H1 (cell line): ENCODE measurements around the gene IFIT2. TPM values are rescaled to one million over a fixed set of nuclear protein-coding genes. Genes with fewer than 3 reads are reported as not detected.

Experiments used
- CTCF ChIA-PET: fragments of 300-600 bp; sonication (Branson Sonifier 250); formaldehyde crosslinking; loops from one replicate; lab custom pipeline; 2021; ENCODE audit not compliant: partially characterized antibody; lab: Charles Lee
- POLR2A ChIA-PET: fragments of 300-600 bp; sonication (Branson Sonifier 250); formaldehyde crosslinking; loops from one replicate; lab custom pipeline; 2021; ENCODE audit warnings: inconsistent platforms; ENCODE audit not compliant: partially characterized antibody; lab: Charles Lee
- DNase-seq, 2 experiments: peaks; one replicate each; pipeline versions ENCODE4 v3.0.0 to v3.0.0-alpha.2; 2010 to 2022; ENCODE audit warnings: low spot score in 2 of 2, low read depth in 1 of 2, mixed read lengths in 1 of 2
- FAIRE-seq: peaks from 2 replicates; lab custom pipeline; 2011; peaks lifted over from hg19 to GRCh38; lab: Jason Lieb, UNC
- H2AFZ ChIP-seq: 2 replicates; pipeline ENCODE4 v1.8.1; 2012; ENCODE audit warnings: low read length, inconsistent platforms
- H2AK5ac ChIP-seq: 2 replicates; pipeline ENCODE4 v1.6.1; 2013; ENCODE audit warnings: low read depth, low read length
- H2BK120ac ChIP-seq: replicated peaks from 2 replicates; pipeline ENCODE3; 2013; ENCODE audit warnings: low read depth, low read length, inconsistent platforms
- H2BK12ac ChIP-seq: 2 replicates; pipeline ENCODE4 v1.6.1; 2013; ENCODE audit warnings: low read depth, low read length
- H2BK15ac ChIP-seq: 2 replicates; pipeline ENCODE4 v1.6.1; 2013; ENCODE audit warnings: low read length
- H2BK20ac ChIP-seq: 2 replicates; pipeline ENCODE4 v1.6.1; 2013; ENCODE audit warnings: low read length
- H2BK5ac ChIP-seq: 2 replicates; pipeline ENCODE4 v1.6.1; 2013; ENCODE audit warnings: low read depth, low read length
- H3K14ac ChIP-seq: 2 replicates; pipeline ENCODE4 v1.6.1; 2013; ENCODE audit warnings: inconsistent platforms; ENCODE audit not compliant: insufficient read length
- H3K18ac ChIP-seq: 2 replicates; pipeline ENCODE4 v1.6.1; 2013; ENCODE audit warnings: low read length; ENCODE audit errors: extremely low read depth
- H3K23ac ChIP-seq: 2 replicates; pipeline ENCODE4 v1.6.1; 2013; ENCODE audit warnings: inconsistent platforms; ENCODE audit not compliant: insufficient read length
- H3K23me2 ChIP-seq: 2 replicates; pipeline ENCODE4 v1.6.1; 2013; ENCODE audit warnings: low read depth, low read length
- H3K27ac ChIP-seq: 2 replicates; pipeline ENCODE4 v1.6.1; 2011; ENCODE audit warnings: low read depth, low read length, inconsistent platforms
- H3K27me3 ChIP-seq, 4 experiments: replicated peaks in 1 of 4; 1 replicate in 1 of 4; 2 replicates in 3 of 4; pipeline versions ENCODE4 v1.6.1 to v1.8.1; 2011 to 2013; ENCODE audit warnings: low read length in 3 of 4, mild to moderate bottlenecking in 3 of 4, inconsistent platforms in 2 of 4, mixed read lengths in 2 of 4, moderate library complexity in 1 of 4; ENCODE audit not compliant: control insufficient read depth in 3 of 4, insufficient read depth in 3 of 4; ENCODE audit errors: extremely low read depth in 1 of 4
- H3K36me3 ChIP-seq, 4 experiments: 2 replicates each; pipeline versions ENCODE4 v1.6.1 to v1.8.1; 2011 to 2013; ENCODE audit warnings: mild to moderate bottlenecking in 4 of 4, low read length in 3 of 4, moderate library complexity in 2 of 4, control low read depth in 1 of 4, inconsistent platforms in 1 of 4; ENCODE audit not compliant: insufficient read depth in 4 of 4, control insufficient read depth in 2 of 4
- H3K4ac ChIP-seq: replicated peaks from 2 replicates; pipeline ENCODE3; 2013; ENCODE audit warnings: low read length, low read depth, mixed read lengths, inconsistent platforms; ENCODE audit not compliant: insufficient read length
- H3K4me1 ChIP-seq, 4 experiments: replicated peaks in 1 of 4; 1 replicate in 1 of 4; 2 replicates in 3 of 4; pipeline versions ENCODE4 v1.6.1 to v1.8.1; 2011 to 2013; ENCODE audit warnings: low read length in 3 of 4, inconsistent platforms in 2 of 4, mixed read lengths in 1 of 4; ENCODE audit not compliant: insufficient read depth in 4 of 4, control insufficient read depth in 3 of 4
- H3K4me2 ChIP-seq, 2 experiments: 2 replicates each; pipeline versions ENCODE4 v1.6.1 to v1.8.1; 2011 to 2013; ENCODE audit warnings: low read depth in 2 of 2, low read length in 2 of 2, control low read depth in 1 of 2, inconsistent platforms in 1 of 2, mild to moderate bottlenecking in 1 of 2; ENCODE audit not compliant: insufficient read depth in 1 of 2
- H3K4me3 ChIP-seq, 4 experiments: fragments of 200-600, 300-600 bp in 1 of 4; sonication (generic), shearing (Covaris generic), sonication (Bioruptor Twin) in 1 of 4; 2 replicates each; pipeline versions ENCODE4 v1.5.1 to v1.8.1; 2011 to 2016; ENCODE audit warnings: low read length in 4 of 4, low read depth in 3 of 4, control low read depth in 2 of 4, inconsistent platforms in 2 of 4, mild to moderate bottlenecking in 2 of 4, mixed read lengths in 1 of 4, moderate library complexity in 1 of 4; ENCODE audit not compliant: insufficient read depth in 2 of 4; ENCODE audit errors: extremely low read depth in 1 of 4
- H3K56ac ChIP-seq: replicated peaks from 2 replicates; pipeline ENCODE3; 2013; ENCODE audit warnings: low read depth, mild to moderate bottlenecking, mixed read lengths, low read length, inconsistent platforms; ENCODE audit not compliant: insufficient read length
- H3K79me1 ChIP-seq: 2 replicates; pipeline ENCODE4 v1.6.1; 2013; ENCODE audit warnings: low read depth, low read length, control low read depth
- H3K79me2 ChIP-seq, 2 experiments: 2 replicates each; pipeline versions ENCODE4 v1.6.1 to v1.8.1; 2012 to 2013; ENCODE audit warnings: low read length in 2 of 2, mild to moderate bottlenecking in 2 of 2, inconsistent platforms in 1 of 2; ENCODE audit not compliant: insufficient read depth in 2 of 2, control insufficient read depth in 1 of 2
- H3K9ac ChIP-seq, 4 experiments: replicated peaks in 1 of 4; 1 replicate in 1 of 4; 2 replicates in 3 of 4; pipeline versions ENCODE4 v1.6.1 to v1.8.1; 2011 to 2013; ENCODE audit warnings: low read depth in 3 of 4, low read length in 3 of 4, control low read depth in 2 of 4, mild to moderate bottlenecking in 2 of 4, moderate library complexity in 2 of 4, inconsistent platforms in 1 of 4; ENCODE audit errors: extremely low read depth in 1 of 4
- H3K9me3 ChIP-seq, 2 experiments: 2 replicates each; pipeline versions ENCODE4 v1.6.1 to v1.8.1; 2012 to 2013; ENCODE audit warnings: mild to moderate bottlenecking in 2 of 2, moderate library complexity in 2 of 2, control low read depth in 1 of 2, inconsistent platforms in 1 of 2, low read depth in 1 of 2, low read length in 1 of 2, mixed read lengths in 1 of 2; ENCODE audit not compliant: insufficient read depth in 2 of 2
- H4K20me1 ChIP-seq, 2 experiments: replicated peaks in 1 of 2; 2 replicates each; pipeline versions ENCODE3 to v1.8.1; 2011 to 2013; ENCODE audit warnings: inconsistent platforms in 2 of 2, low read length in 2 of 2, mild to moderate bottlenecking in 1 of 2; ENCODE audit not compliant: insufficient read depth in 2 of 2, control insufficient read depth in 1 of 2
- H4K5ac ChIP-seq: 2 replicates; pipeline ENCODE4 v1.6.1; 2013; ENCODE audit warnings: low read length, low read depth, mixed read lengths, inconsistent platforms; ENCODE audit not compliant: insufficient read length
- H4K8ac ChIP-seq: 2 replicates; pipeline ENCODE4 v1.8.0; 2013; ENCODE audit warnings: mild to moderate bottlenecking, moderate library complexity, low read length, inconsistent platforms; ENCODE audit not compliant: insufficient read depth; ENCODE audit errors: extremely low read depth
- H4K91ac ChIP-seq: replicated peaks from 2 replicates; pipeline ENCODE3; 2013; ENCODE audit warnings: low read length, mixed read lengths, inconsistent platforms; ENCODE audit not compliant: insufficient read length
- ASH2L ChIP-seq: fragments of 200-600, 300-600 bp; sonication (generic); IDR thresholded peaks from one replicate; pipeline ENCODE4 v1.7.1; 2017; ENCODE audit warnings: low read length
- EZH2 ChIP-seq: fragments of 200-600 bp; sonication (generic); IDR thresholded peaks from 2 replicates; pipeline ENCODE4 v1.7.1; 2012; ENCODE audit warnings: low read depth, mild to moderate bottlenecking, moderate library complexity, low read length, inconsistent platforms; ENCODE audit not compliant: severe bottlenecking
- HDAC6 ChIP-seq: IDR thresholded peaks from one replicate; pipeline ENCODE4 v1.7.1; 2012; ENCODE audit warnings: low read depth, mild to moderate bottlenecking, inconsistent platforms, low read length, moderate library complexity
- JUND ChIP-seq: IDR thresholded peaks from 2 replicates; pipeline ENCODE4 v1.6.1; 2011; ENCODE audit warnings: mild to moderate bottlenecking, improper control_type of control experiment, low read length
- KDM5A ChIP-seq: fragments of 200-600 bp; IDR thresholded peaks from 2 replicates; pipeline ENCODE4 v1.7.1; 2012; ENCODE audit warnings: mild to moderate bottlenecking, low read length, inconsistent platforms, mixed read lengths
- NANOG ChIP-seq: IDR thresholded peaks from 2 replicates; pipeline ENCODE4 v1.6.1; 2011; ENCODE audit warnings: low read length, low read depth, mild to moderate bottlenecking, inconsistent platforms; ENCODE audit not compliant: insufficient read depth, poor library complexity, severe bottlenecking
- PHF8 ChIP-seq: fragments of 200-600 bp; sonication (generic); conservative IDR thresholded peaks from 2 replicates; pipeline ENCODE4 v1.7.1; 2012; ENCODE audit warnings: low read depth, mild to moderate bottlenecking, inconsistent platforms, low read length, moderate library complexity
- POU5F1 ChIP-seq: IDR thresholded peaks from 2 replicates; pipeline ENCODE4 v1.6.1; 2011; ENCODE audit warnings: low read depth, mild to moderate bottlenecking, low read length, moderate library complexity
- SAP30 ChIP-seq: fragments of 300-600 bp; sonication (generic); IDR thresholded peaks from 2 replicates; pipeline ENCODE4 v1.7.1; 2012; ENCODE audit warnings: low read length, moderate library complexity, mild to moderate bottlenecking, inconsistent platforms; ENCODE audit not compliant: insufficient read depth, insufficient replicate concordance
- SP1 ChIP-seq: IDR thresholded peaks from 2 replicates; pipeline ENCODE4 v1.6.1; 2011; ENCODE audit warnings: low read depth, low read length
- SP2 ChIP-seq: IDR thresholded peaks from 2 replicates; pipeline ENCODE4 v1.6.1; 2012; ENCODE audit warnings: mild to moderate bottlenecking, low read length, inconsistent platforms
- WGBS, 2 experiments: shearing (Covaris generic) in 1 of 2; methylation state at CpG; one replicate each; pipeline versions ENCODE4 v1.1.6 to v1.1.7; 2013 to 2015; ENCODE audit warnings: low lambda C conversion rate in 2 of 2, mixed read lengths in 2 of 2, inconsistent platforms in 1 of 2, low coverage in 1 of 2, missing lambda C conversion rate in 1 of 2; ENCODE audit not compliant: insufficient replicate concordance in 2 of 2, insufficient coverage in 1 of 2, insufficient read length in 1 of 2; ENCODE audit errors: extremely low coverage in 1 of 2, missing lambda C conversion rate in 1 of 2; 5-methylcytosine and 5-hydroxymethylcytosine counted together
- polyA plus RNA-seq, 7 experiments: library from polyadenylated mRNA; depleted of rRNA in 3 of 7; stranded (reverse) in 5 of 7; unstranded in 2 of 7; fragments of >200 nt in 5 of 7; fragments of 200-250 nt in 2 of 7; gene quantifications; 1 replicate in 5 of 7; 2 replicates in 1 of 7; 4 replicates in 1 of 7; pipeline versions ENCODE4 v1.2.1 to v1.2.3, GENCODE V29; 2011 to 2013; ENCODE audit warnings: missing spikeins in 2 of 7, mixed read lengths in 2 of 7
- total RNA-seq: library from RNA; stranded (reverse); fragmentation: NEBNext Ultra II Directional; extraction: Animal tissue kit (Norgen Biotek cat#: 25700); gene quantifications from 2 replicates; pipeline ENCODE4 v1.2.1, GENCODE V29; 2021
- TF ChIP-seq, protein P1 (sequence below): IDR thresholded peaks from 2 replicates; pipeline ENCODE4 v1.6.1; 2011; ENCODE audit warnings: low read depth, mild to moderate bottlenecking, low read length; ENCODE audit not compliant: insufficient read depth

Gene IFIT2
- total and polyA plus RNA-seq, 2 of the 8 experiments (the other 6 are each of a cell fraction or from before 2014, with no cell fraction given) = 0.03 to 0.35 TPM

GRCh38 chr10:89351780-89352597 lies 50.1 kb downstream of the IFIT2 start:
- no peak for DNase-seq
- no peak for TF ChIP-seq HDAC6
- TF ChIP-seq PHF8 = no peak
- TF ChIP-seq KDM5A = no peak
- TF ChIP-seq JUND = no peak
- no peak for TF ChIP-seq SP1
- TF ChIP-seq SAP30 = no peak
- TF ChIP-seq EZH2 = no peak
- no peak for TF ChIP-seq SP2
- TF ChIP-seq POU5F1 = no peak
- no peak for TF ChIP-seq NANOG
- TF ChIP-seq, protein P1, sequence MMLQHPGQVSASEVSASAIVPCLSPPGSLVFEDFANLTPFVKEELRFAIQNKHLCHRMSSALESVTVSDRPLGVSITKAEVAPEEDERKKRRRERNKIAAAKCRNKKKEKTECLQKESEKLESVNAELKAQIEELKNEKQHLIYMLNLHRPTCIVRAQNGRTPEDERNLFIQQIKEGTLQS = no peak
- no peak for TF ChIP-seq ASH2L

More at GRCh38 chr10:89351780-89352597, 50.1 kb downstream of the IFIT2 start:
- no peaks in the 10 kb centered on the region for H3K23me2 ChIP-seq
- no peak overlapping the region for H2BK15ac ChIP-seq
- H4K8ac ChIP-seq = no peak overlapping the region
- no peaks in the 10 kb centered on the region for H3K79me1 ChIP-seq
- no peak overlapping the region for H3K9ac ChIP-seq
- no peaks in the 10 kb centered on the region for H4K20me1 ChIP-seq
- no peak overlapping the region for H3K4me2 ChIP-seq
- H3K18ac ChIP-seq = no peak overlapping the region
- H3K4me3 ChIP-seq = no peak overlapping the region
- ChIA-PET POLR2A (no interaction called here), CTCF (interaction anchor here (1.3 to 9.3 kb wide), 3 partner anchors 13 to 20 kb away, joined by 3 to 64 read pairs (median 5); no protein-coding TSS in a partner anchor)
- no peak overlapping the region for H3K4ac ChIP-seq
- no peak overlapping the region for H4K5ac ChIP-seq
- H3K27me3 ChIP-seq = no peaks in the 10 kb centered on the region
- peak overlapping the region; percentile 22; the same call in 1 of the 2 replicates for H2BK12ac ChIP-seq
- no peak overlapping the region for H3K14ac ChIP-seq
- H2AK5ac ChIP-seq = peak overlapping the region; percentile 94; the same call in 1 of the 2 replicates
- peak overlapping the region; percentile 7; the same call in 1 of the 2 replicates for H2BK5ac ChIP-seq
- no peak overlapping the region for H2BK120ac ChIP-seq
- H3K36me3 ChIP-seq = no peaks in the 10 kb centered on the region
- no peak overlapping the region for H4K91ac ChIP-seq
- H3K56ac ChIP-seq = no peak overlapping the region
- no peak for FAIRE-seq
- no peaks in the 10 kb centered on the region for H3K79me2 ChIP-seq
- H2BK20ac ChIP-seq = no peak overlapping the region; the same call in 1 of the 2 replicates
- no peaks in the 10 kb centered on the region for H3K9me3 ChIP-seq
- H2AFZ ChIP-seq = no peak overlapping the region
- no peak overlapping the region for H3K27ac ChIP-seq
- WGBS, 2 experiments = 86% methylated on average over 12 of the region's 12 CpGs; no CpG with 5 or more reads in 1 of the 2 experiments
- H3K23ac ChIP-seq = no peak overlapping the region
- peaks cover 4 to 18% (median 15%) of the 10 kb centered on the region in 4 experiments; a peak in 6 of 7 replicates for H3K4me1 ChIP-seq
